ENCODE data around the gene STARD4.
A peak's percentile ranks its signal among the peaks of the same experiment; 100 is the strongest.

STARD4 gene, protein sequence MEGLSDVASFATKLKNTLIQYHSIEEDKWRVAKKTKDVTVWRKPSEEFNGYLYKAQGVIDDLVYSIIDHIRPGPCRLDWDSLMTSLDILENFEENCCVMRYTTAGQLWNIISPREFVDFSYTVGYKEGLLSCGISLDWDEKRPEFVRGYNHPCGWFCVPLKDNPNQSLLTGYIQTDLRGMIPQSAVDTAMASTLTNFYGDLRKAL

DNA sequence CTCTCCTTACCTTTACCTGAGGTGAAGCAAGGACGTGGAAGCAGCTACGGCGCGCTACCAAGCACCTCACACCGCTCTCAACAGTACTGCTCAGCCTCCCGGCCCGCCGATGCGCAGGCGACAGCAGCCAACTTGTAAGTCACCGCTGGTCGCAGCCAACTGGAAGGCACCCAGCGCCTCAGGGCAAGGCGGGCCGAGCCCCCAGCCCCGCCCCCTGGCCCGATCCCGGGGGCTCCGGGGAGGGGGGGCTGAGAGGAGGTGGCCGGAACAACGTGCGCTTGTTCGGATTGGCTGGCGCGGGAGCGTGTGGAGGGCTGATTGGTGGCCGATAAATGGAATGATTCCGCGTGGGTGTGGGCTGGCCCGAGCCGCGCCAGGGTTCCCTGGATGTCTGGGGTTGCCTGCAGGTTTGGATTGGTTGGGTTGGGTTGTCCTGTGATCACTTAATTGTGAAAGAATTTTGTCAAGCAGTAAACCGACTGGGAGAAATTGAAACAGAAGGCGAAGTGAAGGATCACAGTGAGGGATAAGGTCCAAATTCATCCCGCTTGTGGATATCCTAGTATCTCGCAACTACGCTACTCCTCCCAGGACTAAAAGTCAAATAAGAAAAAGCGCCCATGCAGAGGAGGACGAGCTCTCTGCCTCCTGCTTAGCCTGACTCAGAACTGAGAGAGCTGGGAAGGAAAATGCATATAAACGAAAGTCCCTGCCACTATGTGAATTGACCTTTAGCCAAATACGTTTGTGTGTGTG, at the start of gene STARD4:
TSS of gene STARD4 (minus strand) at position 161 of the 756 bp plus-strand sequence. CDS start 5,102 bp downstream, outside the sequence.
- DNase-seq (ENCODE audit: low spot score) = peak; percentile 93

DNA sequence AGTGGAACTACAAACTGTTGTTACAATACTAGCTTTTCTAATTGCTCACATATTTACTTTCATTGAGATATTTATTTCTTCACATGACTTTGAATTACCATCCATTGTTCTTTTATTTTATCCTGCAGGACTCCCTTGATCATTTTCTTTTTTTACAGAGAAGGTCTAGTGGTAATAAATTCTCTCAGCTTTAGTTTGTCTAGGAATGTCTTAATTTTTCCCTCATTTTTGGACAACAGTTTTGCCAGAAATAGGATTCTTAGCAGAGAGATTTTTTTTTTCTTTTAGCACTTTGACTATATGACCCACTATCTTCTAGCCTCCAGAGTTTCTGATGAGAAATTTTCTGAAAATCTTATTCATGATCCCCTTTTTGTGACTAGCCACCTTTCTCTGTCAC, 47.3 kb upstream of the STARD4 start:
- no peak for DNase-seq (ENCODE audit: low spot score)

DNA sequence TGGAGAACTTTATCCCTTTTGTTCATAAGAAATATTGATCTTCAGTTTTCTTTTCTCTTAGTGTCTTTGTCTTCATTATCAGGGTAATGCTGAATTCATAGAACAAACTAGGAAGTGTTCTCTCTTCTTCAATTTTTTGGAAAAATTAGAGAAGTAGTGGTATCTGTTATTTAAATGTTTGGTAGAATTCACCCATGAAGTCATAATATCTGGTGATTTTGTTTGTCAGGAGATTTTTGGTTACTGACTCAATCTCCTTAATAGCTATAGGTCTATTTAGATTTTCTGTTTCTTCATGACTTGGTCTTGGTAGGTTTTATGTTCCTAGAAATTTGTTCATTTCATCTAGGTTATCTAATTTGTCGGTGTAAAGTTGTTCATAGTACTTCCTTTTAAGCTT, 45.4 kb upstream of the STARD4 start:
- no peak for DNase-seq (ENCODE audit: low spot score)

DNA sequence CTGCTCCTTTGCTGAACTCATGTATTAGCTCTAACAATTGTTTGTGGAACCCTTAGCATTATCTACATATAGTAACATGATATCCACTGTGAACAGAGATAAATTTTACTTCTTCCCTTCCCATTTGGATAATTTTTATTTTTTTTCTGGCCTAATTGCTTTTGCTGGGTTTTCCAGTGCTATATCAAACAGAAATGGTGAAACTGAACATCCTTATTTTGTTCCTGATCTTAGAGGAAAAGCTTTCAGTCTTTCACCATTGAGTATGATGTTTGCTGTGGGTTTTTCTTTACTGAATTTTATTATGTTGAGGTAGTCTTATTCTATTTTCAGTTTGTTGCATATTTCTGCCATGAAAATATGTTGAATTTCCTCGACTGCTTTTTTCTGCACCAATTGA, 44.8 kb upstream of the STARD4 start:
- DNase-seq (ENCODE audit: low spot score) = no peak

DNA sequence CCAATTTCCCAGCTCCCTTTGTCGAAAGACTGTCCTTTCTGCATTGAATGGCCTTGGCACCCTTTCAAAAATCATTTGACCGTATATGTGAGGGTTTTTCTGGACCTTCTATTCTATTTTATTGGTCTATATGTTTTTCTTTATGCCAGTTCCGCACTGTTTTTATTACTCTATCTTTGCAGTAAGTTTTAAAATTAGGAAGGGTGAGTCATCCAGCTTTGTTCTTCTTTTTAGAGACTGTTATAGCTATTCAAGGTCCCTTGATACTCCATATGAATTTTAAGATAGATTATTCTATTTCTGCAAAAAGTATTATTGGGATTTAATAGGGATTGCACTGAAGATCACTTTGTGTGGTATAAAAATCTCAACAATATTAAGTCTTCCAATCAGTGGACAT, 44.2 kb upstream of the STARD4 start:
- DNase-seq (ENCODE audit: low spot score) = no peak

DNA sequence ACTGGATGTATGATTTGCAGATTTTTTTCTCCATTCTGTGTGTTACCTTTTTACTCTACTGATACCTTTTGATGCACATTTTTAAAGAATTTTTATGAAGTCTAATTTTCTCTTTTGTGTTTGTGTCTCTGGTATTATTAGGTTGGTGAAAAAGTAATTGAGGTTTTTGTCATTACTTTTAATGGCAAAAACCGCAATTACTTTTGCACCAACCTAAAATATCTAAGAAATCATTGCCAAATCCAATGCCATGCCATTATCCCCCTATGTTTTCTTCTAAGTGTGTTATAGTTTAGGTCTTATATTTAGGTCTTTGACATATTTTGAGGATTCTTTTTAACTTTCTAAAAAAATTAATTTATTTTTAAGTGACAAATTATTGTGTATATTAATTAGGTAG, 43.4 kb upstream of the STARD4 start:
- no peak for DNase-seq (ENCODE audit: low spot score)

DNA sequence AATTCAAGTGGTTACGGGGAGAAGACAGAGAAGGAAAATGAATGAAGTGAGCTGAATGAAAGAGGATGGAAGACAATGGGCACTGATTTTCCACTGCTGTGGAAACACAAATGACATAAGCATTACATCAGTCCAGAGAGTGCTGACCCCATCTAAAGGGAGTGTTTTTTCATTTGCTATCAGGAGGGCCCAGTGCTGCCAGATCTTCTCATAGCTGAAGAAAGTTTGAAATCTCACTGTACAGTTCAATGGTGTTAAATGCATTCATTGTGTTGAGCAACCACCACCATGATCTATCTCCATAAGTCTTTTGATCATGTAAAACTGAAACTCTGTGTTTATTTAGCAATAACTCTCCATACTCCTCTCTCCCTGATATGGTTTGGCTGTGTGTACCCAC, 41.5 kb upstream of the STARD4 start:
- DNase-seq (ENCODE audit: low spot score) = no peak

DNA sequence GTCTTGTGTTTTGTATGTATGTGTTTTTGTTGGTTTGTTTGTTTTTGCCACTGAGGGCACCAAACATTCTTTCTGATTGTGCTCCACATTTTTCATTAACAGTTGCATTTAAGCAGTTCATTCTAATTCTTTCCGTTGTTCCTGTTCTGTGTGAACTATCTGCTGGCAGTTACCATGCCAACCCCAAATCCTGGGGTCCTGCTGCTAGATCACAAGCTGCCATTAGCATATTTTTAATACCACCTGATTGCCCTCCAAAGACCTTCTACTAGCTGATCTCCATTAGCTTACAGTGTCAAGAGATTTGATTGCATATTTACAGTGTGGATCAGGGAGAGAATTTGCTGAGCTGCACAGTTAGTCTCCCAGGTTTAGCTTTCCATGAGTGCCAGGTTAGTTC, 40.6 kb upstream of the STARD4 start:
- DNase-seq (ENCODE audit: low spot score) = no peak

DNA sequence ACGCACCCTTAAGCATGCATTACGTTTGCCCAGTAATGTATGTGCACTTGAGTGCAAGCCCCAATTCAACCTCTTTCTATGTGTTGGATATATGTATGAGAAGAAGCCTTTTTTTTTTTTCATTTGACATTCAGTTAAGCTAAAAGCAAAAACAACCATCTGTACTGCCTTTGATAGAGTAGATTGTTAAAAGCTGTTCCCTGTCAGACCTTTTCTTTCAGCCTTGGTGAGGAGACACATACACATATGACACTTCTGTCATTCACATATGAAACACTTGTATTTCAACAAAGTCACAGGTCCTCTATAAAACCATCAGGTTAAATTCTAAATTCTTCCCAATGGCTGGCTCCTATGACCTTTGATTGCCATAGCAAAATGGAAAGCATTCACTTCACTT, 40.2 kb upstream of the STARD4 start:
- DNase-seq (ENCODE audit: low spot score) = no peak

DNA sequence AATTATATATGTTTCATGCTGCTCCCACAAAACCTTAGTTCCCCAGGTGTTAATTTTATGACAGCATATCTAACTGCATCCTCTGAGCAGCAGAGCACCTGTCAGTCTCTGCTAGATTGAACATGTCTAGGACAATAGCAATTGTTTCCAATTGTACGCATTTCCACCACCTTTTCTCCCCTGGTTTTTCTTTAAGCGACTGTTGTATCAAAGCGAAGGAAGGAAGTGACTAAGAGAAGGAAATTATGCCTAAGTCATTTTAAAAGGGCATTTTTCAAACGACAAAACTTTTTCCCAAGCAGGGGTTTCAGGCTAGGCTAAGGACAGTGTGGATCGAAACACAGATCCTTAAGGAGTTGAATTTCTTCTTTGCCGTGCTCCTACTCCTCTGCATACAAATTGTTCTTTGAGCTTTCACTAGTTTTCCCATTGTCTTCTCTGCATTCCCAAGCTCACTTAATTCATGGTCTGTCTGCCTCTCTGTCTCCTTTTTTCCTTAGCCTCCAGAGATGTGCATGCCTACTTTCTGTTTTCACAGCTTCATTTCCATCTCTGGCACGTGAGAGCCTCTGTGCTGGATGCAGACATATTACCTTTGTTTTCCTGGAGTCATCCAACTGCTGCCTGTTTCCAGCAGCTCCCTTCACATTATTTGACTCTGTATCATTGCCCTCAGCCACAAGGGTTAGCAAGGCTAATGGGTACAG, 39.4 kb upstream of the STARD4 start:
- no peak for DNase-seq (ENCODE audit: low spot score)

DNA sequence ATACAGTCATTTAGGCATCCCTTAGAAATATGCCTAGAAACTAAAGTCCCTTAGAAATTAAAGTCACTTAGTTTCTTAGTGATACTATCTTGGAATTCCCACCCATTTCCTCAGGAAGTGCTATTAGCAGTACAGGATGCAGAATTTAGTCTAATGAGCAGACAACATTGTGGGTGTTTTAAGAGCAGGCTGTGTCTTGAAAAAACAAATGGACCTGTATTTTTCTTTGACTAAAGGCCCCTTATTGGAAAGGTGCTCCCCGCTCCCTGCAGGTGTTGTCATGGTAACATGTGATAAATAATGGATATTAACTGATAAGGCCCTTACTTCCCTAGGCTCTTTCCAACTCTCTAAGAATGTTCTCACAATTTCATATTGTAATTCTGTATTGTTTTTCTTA, 38.8 kb upstream of the STARD4 start:
- no peak for DNase-seq (ENCODE audit: low spot score)

DNA sequence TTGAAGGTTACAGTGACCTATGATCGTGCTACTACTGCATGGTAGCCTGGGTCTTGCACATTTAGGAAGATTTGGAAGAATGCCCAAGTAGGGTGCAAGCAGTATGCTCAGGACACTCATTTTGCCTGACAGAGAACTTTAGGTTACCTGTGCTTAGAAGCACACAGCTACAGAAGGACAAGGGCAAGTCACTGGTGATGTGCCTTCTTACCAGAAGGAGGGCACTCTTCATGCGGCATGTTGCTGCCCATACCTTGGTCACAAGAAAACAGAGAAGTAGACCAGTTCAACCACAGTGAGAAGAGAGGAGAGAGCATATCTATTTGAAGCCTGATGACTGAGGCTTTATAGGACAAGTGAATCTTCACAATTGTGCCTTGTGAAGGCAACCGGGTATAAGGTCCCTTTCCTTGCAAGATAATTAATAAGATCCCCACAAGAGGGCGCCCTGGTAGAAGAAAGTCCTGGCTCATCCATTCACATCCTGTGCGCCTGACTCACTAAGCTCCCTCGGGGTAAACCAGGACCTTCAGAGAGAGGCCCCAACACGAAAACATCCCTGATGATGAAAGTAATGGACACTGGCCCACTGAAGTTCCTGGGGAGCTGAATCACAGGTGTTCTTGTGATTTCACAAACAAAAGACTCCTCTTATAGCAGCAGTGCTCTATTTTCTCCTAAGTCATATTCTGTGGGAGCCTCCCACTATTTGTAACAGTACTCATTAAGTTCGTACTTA, 38.1 kb upstream of the STARD4 start:
- DNase-seq (ENCODE audit: low spot score) = peak; percentile 75

DNA sequence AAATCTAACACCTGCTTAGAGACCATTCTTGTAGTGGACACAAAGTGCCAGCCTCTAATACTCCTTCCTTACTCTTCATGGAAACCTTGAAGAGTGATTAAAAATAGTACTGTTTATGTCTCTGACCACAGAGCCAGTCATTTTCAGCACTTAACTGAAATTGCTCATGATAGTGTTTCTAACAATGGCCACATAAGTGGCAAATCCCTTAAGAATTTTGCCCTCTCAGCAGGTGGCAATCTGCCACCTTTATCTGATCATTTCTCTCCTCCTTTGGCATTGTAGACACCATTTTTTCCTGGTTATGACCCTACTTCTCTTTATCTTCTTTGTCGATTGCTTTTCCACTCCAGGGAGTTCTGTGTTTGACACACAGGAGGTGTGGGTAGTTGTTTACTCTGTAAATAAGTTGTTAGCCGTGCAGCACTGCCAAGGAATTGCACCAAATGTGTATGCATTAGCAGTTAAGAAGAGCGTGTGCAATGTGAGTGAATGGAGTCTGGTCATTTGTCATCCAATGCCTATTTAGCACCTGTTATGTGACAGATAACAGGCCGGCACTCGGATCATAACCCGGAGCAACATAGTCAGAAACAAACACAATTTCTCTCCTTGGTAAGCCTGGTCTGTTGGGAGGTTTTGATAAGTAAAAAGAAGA, 36.8 kb upstream of the STARD4 start:
- no peak for DNase-seq (ENCODE audit: low spot score)

DNA sequence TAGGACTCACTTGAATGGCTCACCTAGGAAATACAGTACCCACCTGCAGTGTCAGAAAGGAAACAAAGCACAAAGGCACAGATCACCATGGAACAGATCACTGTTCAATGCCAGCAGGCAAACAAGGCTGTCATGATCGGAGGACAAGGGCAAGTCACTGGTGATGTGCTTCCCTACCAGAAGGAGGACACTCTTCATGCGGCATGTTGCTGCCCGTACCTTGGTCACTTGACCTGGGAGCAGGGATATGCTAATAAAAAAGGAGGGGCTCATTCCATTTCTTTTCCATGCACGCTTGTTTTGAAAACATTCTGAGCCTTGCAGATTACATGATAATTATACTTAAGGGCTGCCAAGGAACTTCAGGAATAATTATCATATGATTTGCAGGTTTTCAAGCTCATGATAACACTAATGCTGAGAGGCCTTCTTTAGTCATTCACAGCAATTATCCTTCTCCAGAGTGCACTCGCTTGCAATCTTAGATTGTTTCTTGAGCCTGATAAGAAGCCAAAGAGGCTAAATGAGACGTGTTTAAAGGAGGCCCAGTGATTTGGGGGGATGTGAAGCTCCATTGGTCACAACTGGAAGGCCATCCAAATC, 36.1 kb upstream of the STARD4 start:
- no peak for DNase-seq (ENCODE audit: low spot score)

DNA sequence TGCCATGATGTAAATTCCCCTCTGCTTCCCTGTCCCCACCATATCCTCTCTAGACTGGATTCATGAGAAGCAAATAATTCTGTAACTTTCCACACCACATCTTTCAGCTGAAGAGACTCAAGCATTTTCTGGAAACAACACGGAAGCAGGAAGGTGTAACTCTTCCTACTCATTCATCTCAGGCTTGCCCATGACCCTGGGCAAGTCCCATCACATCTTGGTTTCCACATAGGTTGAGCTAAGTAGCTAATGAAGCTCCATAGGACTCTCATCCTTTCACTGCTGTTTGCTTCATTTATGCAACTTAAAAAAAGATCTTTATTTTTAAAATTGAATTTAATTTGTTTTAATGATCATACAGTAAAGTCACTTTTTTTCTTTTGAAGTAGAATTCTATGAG, 32.7 kb upstream of the STARD4 start:
- no peak for DNase-seq (ENCODE audit: low spot score)

DNA sequence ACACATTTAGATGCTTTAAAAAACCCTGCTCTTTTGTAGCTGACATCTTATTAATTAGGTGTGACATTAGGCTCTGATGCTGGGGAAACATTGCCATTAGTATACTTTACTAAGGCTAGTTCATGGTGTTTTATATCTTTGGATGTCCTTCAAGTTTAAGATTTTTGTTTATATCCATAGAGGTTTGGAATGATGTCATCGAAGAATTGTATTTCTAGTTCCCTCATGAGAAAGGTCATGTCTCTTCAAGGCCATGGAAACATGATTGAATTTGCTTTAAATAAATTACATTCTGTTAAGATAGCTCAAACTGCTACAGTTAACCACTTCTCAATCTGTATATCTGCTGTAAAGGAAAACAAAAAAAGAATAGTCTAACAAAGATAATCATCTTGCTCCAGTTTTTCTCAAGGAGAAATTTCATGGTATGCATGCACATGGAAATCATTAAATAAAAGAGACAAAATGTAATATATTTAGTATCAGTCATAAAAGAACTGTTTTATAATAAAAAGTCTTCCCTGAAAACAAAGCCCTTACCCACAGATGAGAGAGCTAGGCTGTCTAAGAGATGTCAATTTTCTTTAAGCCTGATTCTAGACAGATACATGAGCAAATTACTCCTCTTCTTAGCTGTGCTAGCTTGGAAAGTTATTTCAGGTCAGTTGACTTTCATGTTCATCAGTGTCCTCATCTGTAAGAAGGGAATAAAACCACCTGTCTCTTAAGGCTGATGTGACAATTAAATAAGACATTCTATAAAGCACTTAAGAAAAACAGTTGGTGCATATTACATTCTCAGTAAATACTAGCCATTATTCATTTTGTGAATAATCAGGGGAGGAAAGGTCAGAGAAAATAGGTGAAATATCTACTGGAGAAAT, 25.0 kb upstream of the STARD4 start:
- DNase-seq (ENCODE audit: low spot score) = no peak

DNA sequence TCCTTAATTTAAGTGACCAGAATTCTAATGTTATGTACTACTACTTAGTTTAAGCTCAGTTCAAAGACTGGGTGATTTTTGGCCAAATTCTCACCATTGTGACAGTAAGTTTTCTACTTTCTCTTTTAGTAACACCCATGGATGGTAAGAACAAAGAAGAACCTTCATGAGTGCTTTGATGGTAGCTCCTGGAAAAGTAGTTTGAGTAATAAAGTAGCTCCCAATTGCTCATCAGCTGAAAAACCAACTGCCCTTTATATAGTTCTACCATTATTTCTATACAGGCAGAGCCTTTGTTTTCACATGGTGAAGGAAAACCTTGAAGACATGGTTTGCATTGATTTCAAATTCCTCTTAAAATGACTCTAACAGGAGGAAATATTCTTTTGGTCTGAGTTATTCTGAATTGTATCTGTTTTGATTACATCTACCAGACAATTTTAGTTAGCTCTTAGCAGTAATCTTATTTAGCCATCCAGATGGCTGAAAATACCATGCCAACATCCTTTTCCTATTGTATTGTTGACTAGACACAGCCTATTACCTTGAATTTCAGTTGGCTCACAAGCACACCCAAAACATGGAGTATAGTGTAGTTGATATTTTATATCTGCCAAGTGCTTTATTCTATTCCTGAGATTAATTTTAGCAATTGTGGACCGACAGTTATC, 23.7 kb upstream of the STARD4 start:
- no peak for DNase-seq (ENCODE audit: low spot score)

DNA sequence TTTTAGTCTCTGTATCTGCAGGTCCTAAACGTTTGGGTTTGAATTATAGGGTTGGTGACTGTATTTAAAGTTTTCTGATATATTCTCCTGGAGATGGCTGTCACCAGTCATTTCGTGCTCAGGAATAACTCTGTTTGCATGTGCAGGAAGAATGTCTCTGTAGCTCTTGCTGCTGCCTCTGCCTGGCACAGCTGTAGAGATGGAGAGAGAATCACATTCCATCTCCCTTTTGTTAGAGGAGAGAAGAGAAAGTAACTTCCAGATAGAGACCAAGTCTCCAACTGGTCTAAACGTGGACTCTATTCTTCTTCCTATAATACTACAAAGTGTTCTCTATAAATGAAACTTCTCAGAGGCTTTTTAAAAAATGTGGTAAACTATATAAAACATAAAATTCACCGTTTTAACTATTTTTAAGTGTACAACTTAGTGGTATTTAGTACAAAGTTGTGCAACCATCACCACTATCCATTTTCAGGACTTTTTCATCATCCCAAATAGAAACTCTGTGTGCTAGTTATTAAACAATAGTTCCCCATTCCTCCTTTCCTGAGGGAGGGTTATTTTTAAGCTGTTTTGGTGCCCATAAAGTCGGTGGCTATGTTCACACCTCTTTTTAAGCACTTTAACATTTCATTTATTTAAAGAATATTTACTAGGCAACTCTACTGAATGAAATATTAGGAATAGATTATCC, 20.7 kb upstream of the STARD4 start:
- DNase-seq (ENCODE audit: low spot score) = no peak

DNA sequence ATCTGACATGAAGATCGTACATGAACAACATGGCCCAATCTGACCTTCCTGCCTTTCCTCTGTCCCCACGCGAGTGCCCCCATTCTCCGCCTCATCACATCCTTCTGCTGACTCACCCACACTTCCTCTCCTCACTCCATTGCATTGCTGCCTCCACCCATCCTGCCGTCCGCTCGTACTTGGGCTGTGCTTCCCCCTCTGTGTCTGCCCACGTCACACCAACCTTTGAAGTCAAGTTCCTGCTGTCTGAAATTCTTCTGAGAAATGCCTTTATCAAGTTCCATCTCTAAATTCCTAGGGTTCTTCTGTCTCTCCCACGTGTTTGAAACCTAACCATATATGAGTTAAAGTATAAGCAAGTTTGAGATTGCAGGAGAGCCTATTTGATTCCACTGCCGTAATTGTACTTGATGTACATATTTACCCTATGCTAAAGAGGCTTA, 18.0 kb upstream of the STARD4 start:
- DNase-seq (ENCODE audit: low spot score) = peak; percentile 13
